GM04503 (cell line): ENCODE results near the gene GOSR1.
"Not testable (repeated sequence)": the region's sequence is repeated elsewhere in the genome, so short reads cannot be mapped to it uniquely, and the experiment has no call there.

Experiments used
- DNase-seq: peaks from one replicate; pipeline ENCODE4 v3.0.0-alpha.2; 2012; ENCODE audit warnings: low read depth

GOSR1 gene

DNA sequence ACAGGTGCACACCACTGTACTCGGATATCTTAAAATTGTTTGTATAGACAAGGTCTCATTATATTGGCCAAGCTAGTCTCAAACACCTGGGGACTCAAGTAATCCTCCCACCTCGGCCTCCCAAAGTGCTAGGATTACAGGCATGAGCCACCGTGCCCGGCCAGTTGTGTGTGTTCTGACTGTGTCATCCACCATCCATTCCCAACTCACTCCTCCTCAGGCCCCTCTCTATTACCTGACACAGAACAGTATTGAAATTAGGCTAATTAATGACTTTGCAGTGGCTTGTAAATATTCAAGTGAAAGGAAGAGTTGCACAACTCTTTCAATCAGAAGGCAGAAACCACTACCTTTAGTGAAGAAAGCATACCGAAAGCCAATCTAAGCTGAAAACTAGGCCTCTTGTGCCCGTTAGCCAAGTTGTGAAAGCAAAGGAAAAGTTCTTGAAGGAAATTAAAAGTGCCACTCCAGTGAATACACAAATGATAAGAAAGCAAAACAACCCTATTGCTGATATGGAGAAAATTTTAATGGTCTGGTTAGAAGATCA is 28.7 kb downstream of the GOSR1 start:
- no peak for DNase-seq

DNA sequence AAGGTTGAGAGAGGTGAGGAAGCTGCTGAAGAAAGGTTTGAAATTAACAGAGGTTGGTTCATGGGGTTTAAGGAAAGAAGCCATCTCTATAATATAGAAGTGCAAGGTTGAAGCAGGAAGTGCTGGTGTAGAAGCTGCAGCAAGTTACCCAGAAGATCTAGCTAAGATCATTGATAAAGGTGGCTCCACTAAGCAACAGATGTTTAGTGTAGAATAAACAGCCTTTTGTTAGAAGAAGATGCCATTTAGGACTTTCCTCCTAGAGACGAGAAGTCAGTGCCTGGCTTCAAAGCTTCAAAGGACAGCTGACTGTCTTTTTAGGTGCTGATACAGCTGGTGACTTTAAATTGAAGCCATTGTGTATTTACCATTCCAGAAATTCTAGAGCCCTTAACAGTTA is 29.3 kb downstream of the GOSR1 start:
- no peak for DNase-seq

DNA sequence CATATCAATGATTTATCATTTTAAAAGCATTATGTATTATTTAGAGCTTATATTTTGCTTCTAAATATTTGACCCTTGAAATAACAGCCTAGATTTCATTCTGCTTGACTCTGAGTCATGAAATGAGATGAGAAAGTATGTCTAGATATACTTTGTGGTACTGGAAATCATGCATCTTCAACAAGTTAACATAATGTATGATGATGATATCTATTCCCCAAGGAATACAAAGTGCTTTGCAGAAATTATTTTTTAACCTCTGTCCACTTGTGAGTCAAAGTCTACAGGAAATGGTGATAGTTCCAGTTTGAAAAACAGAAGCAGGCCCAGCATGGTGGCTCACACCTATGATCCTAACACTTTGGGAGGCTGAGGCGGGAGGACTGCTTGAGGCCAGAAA is 36.1 kb downstream of the GOSR1 start:
- no peak for DNase-seq

DNA sequence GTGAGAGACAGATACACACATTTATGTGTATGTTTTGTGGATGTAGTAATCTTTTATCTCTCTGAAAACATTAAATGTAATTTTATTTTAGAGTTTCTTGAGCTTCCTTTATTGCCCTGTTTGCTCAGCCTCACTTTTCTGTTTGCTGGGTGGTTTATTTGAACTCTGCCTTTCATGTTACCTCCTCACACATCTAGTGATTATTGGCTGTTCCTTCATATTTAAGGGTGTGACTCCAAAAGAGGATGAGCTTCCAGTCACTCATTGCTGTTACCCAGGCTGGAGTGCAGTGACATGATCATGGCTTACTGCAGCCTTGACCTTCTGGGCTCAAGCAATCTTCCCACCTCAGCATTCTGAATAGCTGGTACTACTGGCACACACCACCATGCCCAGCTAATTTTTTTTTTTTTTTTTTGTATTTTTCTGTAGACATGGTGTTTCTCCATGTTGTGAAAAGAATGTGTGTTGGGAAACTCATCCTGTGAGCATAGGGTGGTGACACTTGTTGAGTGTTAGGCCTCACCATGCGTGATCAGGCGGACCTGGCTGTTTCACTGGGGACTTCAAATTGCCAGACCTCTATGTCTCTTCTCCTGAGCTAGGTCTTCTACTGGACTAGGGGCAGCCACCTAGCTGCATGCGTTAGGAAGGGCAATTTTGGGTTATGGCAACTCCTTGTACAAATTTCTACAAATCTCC is 37.8 kb downstream of the GOSR1 start:
- DNase-seq, result no peak

DNA sequence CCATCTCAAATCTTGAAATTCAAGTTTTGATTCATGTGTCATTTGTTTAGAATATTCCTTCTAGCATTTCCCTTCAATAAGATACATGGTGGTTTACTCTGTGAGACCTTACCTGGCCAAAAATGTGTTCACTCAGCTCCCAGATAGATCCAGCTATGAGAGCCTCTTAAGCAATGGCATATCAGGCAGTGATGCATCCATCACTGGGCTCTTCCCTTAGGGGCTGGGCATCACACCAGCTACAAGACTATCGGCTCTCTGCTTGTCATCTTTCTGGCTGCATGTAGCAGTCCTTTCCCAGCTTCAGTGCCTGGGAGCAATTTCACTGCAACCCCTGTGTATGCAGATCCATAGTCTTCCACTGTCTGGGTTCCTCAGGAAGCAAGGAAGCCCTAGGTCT is 40.6 kb downstream of the GOSR1 start:
- no peak for DNase-seq

DNA sequence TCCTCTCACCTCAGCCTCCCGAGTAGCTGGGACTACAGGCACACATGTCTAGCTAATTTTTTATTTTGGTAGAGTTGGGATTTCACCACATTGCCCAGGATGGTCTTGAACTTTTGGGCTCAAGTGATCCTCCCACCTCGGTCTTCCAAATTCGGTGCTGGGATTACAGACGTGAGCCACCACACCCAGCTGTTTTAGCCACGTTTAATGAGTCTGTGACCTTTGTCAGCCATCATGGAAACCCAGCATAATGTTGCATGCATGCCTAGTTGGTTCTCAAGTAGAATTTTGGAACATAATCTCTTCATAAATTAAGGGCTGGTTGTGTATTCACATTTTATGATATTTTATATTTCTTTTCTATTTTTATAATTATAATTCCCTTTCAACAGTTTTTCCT is 42.0 kb downstream of the GOSR1 start:
- no peak for DNase-seq

DNA sequence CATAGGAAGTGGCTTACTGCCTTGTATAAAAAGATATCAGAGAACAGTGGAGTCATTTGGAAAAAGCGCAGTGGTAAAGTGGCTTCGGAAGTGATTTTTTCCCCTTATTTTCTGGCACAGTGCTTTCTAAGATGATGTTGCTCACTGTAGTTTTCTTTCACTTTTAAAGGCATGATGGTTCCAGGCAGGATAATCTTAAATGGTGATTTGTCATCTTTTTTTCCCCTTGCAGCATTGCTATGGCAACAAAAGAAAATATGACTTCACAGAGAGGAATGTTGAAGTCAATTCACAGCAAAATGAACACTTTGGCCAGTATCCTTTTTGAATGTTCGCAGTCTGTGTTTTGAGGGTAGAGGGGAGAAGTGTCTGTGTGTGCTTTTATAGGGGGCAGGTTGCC is 42.5 kb downstream of the GOSR1 start:
- DNase-seq, result peak; percentile 82

DNA sequence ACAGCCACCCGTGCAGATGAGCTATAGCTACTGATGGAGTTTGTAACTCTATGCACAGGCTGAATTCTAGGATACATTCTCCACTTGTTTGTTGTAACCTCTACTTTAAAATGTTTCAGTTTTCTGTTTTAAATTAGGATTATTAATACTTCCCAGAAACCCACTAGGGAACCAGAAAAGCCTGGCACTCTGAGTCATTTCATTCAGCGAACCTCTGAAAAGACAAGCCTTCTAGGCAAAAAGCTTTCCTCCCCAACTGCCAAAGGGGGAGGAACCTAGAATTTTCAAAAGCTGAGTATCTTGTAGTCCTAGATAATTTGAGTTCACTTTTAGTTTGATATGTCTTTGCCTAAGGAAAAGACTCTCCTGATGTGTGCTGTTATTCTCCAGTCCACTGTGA is 43.2 kb downstream of the GOSR1 start:
- peak; percentile 61 for DNase-seq

DNA sequence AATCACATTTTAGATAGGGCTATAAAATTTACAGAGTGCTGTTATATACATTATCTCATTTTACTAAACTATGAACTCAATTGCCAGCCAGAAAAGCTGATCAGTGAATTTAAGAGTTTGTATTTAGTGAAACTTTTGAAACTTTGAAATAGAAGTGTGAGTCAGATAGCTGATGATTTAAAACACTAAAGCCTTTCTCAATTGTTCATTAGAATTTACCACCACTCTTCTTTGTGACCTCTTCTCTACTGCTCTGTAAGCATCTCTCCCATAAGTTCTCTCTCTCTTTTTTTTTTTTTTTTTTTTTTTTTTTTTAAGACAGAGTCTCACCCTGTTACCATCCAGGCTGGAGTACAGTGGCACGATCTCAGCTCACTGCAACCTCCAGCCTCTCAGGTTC is 43.7 kb downstream of the GOSR1 start:
- no peak for DNase-seq

DNA sequence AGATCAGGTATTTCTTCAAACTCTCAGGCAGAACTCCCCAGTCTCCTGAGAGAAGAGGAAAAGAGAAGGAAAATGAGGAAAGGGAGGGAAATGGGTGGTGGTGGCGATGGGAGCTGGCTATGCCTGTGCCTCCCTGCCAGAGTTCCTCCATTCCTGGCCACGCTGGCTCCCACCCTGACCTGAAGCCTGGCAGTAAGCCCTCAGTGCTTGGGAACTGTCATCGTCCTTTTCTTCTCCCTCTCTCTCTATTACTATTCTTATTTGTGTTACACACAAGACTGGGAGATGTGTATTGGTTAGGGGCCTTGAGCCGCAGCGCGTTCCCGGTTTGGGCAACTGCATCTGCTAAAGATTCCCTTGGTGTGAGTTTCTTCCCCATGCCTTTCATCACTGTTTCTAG is 44.6 kb downstream of the GOSR1 start:
- DNase-seq, result no peak

DNA sequence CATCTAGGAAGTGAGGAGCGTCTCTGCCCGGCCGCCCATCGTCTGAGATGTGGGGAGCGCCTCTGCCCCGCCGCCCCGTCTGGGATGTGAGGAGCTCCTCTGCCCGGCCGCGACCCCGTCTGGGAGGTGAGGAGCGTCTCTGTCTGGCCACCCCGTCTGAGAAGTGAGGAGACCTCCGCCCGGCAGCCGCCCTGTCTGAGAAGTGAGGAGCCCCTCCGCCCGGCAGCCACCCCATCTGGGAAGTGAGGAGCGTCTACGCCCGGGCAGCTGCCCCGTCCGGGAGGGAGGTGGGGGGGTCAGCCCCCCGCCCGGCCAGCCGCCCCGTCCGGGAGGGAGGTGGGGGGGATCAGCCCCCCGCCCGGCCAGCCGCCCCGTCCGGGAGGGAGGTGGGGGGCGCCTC is 46.0 kb downstream of the GOSR1 start:
- not testable (repeated sequence) for DNase-seq

DNA sequence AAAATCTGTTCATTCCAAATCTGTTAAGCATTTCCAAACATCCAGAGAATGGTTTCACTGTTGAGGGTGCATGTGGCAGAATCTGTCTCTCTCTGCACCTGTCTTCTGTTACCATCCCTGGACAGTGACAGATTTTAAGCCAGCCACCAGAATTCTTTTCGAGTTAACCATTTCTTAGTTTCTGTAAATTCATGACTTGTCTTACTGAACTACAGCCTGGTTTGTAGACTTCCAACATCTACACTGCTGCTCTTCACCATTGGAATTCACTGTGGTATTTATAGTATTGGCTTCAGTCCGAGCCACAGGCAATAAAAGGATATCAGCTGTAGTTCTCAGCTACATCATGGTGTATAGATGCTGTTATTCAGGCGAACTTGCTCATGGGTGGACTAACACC is 47.6 kb downstream of the GOSR1 start:
- DNase-seq, result peak; percentile 55

DNA sequence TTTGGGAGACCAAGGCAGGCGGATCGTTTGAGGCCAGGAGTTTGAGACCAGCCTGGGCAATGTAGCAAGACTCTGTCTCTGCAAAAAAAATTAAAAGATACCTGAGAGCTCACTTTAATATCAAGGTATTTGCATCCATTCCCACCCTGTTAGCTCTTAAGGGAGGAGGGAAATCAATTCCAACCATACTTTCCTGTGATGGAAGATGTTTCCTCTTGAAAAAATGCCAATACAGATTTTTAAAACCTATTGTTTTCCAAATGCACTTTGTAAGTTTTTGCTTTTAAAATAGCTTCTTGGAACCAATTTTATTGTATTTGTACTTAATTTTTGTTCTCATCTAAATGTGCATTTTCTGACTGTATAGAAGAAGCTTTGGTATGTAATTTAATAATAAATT is 49.2 kb downstream of the GOSR1 start:
- no peak for DNase-seq

DNA sequence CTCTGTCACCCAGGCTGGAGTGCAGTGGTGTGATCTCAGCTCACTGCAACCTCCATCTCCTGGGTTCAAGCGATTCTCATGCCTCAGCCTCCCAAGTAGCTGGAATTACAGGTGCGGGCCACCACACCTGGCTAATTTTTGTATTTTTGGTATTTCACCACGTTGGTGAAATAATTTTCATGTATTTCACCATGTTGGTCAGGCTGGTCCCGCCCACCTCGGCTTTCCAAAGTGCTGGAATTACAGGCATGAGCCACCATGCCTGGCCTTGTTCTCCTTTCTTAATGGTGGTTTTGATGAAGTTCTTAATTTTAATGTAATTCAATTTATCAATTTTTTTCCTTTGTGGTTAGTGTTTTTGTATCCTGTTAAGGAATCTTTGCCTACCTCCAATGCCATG is 51.5 kb downstream of the GOSR1 start:
- not testable (repeated sequence) for DNase-seq

DNA sequence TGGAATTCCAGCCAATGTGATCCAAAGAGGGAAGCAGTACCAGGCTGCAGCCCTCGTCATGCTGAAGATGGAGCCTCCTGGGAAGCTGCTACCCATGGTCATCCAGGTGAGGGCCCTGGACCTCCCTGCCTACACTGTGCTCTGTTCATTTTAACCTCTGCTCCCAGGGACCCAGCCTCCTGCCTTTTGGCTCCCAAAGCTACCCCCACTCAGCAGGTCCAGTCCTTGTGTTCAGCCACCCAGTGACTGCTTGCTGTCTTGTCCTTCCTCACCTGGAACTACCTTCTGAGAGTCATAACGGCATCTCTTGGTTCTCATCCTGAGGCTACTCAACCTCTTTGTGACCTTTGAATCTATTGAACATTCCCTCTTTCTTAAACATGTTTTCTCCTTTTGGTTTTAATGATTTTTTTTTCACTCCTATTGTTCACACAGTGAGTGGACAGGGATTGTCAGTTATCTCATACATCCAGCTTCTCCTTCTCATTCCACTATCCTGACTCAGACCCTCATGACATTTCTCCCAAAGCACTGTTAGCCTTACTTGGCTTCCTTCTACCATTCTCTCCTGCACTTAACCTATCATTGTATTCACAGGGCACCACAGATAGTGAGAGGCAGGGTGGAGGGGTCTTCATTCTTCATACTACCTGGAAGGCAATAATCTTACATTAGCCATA is 53.3 kb downstream of the GOSR1 start:
- peak; percentile 49 for DNase-seq

DNA sequence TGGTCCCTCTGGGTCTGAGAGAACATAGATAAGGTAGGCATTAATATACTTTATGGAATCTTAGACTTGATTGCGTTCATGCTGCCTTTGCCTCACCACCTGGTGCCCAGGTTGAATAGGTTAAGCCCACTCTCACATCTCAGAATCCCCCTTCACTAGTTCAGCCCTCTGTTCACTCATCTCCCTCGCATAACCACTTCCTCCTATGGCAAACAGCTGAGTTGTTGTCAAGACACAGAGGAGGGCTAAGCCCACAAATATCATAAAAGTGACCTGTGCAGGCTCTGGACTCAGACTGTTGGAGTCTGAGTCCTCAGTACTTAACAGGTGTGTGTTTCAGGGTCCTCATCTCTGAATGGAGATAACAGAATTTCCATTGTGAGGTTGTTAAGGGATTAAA is 55.7 kb downstream of the GOSR1 start:
- DNase-seq, result no peak

DNA sequence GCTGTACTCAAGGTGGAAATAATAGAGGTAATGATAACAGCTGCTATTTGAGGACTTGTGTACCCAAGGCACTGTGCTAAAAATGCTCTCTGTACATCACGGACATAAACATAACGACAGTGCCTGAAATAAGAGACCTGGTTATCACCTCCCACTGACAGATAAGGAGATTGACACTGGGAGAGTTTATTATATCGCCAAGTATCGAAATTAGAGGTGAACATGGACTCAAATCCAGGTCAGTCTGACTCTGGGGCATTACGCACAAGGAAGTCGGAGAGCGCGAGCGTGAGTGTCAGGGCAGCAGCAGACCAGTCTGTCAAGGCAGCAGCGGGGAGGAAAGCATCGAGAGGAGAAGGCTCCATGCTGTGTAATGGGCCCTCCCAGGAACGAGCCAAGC is 57.1 kb downstream of the GOSR1 start:
- no peak for DNase-seq

DNA sequence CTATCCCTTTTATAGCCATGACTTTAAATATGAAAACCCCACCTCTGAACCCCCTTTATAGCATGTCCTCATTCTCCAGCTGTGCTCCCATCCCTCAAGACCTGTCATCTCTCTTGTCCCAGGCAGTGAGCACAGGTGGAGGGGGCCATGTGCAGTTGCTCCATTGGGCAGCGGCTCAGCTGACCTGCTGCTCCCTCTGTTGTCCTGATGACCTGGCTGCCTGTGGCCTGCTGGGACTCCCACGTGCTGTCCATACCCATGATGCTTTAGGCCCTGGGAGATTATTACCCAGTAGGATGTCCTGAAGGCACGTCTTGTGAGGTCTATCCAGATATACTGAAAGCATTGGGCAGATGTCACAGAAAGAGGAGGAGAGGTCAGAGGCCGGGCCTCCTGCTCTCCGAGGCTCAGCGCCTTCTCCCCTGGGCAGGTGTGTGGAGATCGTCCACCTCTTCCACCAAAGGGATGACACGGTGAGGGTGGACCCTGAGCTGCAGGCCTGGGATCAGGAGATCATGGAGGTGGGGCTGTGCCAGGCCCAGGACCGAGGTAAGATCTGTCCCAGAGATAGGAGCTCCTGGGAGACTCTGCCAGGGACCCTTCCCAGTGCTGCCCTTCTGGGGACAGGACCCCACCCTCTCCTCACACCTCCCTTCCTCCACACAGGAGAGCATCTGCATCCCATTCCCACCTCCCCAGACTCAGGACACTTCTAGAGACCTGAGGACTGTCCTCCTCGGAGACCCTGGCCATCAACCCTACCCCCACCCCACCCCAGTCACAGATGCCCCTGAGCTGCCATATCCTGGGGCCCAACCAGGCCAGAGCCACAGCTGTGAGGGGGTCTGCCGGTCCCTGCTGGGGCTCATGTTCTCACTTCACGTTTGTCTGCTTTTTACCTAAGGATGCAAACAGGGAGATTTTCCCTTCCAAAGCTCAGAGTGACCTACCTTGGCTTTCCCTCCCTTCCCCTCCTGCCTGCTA is 58.0 kb downstream of the GOSR1 start:
- DNase-seq, result no peak

DNA sequence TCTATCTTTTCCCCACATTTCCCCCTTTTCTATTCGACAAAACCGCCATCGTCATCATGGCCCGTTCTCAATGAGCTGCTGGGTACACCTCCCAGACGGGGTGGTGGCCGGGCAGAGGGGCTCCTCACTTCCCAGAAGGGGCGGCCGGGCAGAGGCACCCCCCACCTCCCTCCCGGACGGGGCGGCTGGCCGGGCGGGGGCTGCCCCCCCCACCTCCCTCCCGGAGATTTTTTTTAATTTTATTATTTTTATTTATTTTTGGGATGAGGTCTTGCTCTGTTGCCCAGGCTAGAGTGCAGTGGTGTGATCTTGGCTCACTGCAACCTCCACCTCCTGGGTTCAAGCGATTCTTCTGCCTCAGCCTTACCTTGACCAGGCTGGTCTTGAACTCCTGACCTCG is 59.6 kb downstream of the GOSR1 start:
- not testable (repeated sequence) for DNase-seq

DNA sequence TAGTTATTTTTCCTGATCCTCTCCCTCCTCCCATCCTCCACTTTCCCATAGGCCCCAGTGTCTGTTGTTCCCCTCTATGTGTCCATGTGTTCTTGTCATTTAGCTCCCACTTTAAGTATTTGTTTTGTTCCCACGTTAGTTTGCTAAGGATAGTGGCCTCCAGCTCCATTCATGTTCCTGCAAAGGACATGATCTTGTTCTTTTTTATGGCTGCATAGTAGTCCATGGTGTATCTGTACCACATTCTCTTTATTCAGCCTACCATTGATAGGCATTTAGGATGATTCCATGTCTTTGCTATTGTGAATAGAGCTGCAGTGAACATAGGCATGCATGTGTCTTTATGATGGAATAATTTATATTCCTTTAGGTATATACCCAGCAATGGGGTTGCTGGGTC is 60.5 kb downstream of the GOSR1 start:
- not testable (repeated sequence) for DNase-seq

DNA sequence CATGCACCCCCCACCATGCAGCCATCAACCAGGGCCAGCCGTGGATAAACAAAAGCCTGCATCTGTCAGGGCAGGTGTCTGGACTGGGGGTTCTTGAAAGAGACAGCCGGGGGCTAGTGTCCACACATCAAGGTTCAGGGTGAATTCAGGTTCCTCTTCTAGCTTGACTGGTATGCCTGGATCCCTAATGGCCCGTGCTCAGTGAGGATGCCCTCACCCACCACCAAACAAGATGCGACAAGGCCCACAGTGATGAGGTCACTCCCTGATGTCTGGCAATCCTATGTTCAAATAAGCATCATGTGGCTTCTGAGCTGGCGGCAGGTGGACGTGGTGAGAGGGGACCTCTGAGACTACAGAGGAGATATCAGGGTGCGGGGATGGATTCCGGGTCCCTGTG is 64.6 kb downstream of the GOSR1 start:
- no peak for DNase-seq

DNA sequence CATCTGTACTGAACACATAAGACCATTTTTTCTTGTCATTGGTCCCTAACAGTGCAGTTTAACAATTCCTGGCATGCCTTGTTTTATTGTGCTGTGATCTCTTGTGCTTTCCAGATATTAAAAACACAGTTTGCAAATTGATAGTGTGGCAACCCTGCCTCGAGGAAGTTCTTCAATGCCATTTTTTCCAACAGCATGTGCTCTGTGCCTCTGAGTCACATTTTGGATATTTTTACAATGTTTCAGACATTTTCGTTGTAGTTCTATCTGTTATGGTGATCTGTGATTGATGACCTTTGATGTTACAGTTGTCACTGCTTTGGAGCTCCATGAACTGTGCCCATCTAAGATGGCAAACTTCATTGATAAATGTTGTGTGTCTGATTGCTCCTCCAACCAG is 66.2 kb downstream of the GOSR1 start:
- DNase-seq, result no peak

DNA sequence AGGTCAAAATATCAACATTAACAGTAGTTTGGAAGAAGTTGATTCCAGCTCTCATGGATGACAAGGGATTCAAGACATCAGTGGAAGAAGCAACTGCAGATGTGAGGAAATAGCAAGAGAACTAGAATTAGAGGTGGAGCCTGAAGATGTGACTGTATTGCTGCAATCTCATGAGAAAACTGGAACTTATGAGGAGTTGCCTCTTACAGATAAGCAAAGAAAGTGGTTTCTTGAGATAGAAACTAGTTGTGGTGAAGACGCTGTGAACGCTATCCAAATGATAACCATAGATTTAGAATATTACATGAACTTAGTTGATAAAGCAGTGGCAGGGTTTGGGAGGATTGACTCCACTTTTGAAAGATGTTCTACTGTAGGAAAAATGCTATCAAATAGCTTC is 67.8 kb downstream of the GOSR1 start:
- no peak for DNase-seq
